Measurements from ENCODE around the gene ZDHHC22.

- TF ChIP-seq CTCF (IDR thresholded peaks at IDR 0.05; ENCODE audit: low read length) (no peak), EZH2 (IDR thresholded peaks at IDR 0.05; ENCODE audit: borderline replicate concordance, low read length) (no peak)
Observed at GRCh38 chr14:77161011-77161410, 19.4 kb upstream of the ZDHHC22 start.

Measured in OCI-LY1 (cell line).